ENCODE data around the gene CHST3. TPM values are rescaled to one million over a fixed set of nuclear protein-coding genes. Genes with fewer than 3 reads are reported as not detected.

Gene CHST3
- total and polyA plus RNA-seq, 2 experiments from 2014 or later, result 0.94 to 8.3 TPM

- TF ChIP-seq ZNF462 (CRISPR knock-in tag; IDR thresholded peaks at IDR 0.05), result no peak
- TF ChIP-seq REST (IDR thresholded peaks at IDR 0.05; ENCODE audit: unreplicated experiment), result no peak
Observed at GRCh38 chr10:72038458-72039001, 74.3 kb downstream of the CHST3 start (continued).

- H3K4me2 ChIP-seq, result no peak overlapping the region
Observed at GRCh38 chr10:72039377-72039776, 75.2 kb downstream of the CHST3 start.

More at GRCh38 chr10:72039377-72039776, 75.2 kb downstream of the CHST3 start:
- H3K27ac Mint-ChIP-seq, result no peak overlapping the region
- 0 out of 2 replicates have a peak overlapping the region, but pooled peaks have one; percentile 23 for H2AFZ ChIP-seq
- H3K4me1 ChIP-seq (ENCODE audit: insufficient read depth), result no peaks in the 10 kb centered on the region
- 0 out of 4 replicates have a peak, but pooled peaks of 1 of the 2 experiments have one; percentile 2 for TF ChIP-seq CTCF (conservative IDR thresholded peaks at IDR 0.05; ENCODE audit: low read depth in 2 of 2)
- no peak for TF ChIP-seq JUNB (IDR thresholded peaks at IDR 0.05; ENCODE audit: unreplicated experiment)
- no peak for TF ChIP-seq STAT1 (IDR thresholded peaks at IDR 0.05; ENCODE audit: unreplicated experiment)
- no peak for TF ChIP-seq ZNF114 (CRISPR knock-in tag; IDR thresholded peaks at IDR 0.05)
- H3K36me3 Mint-ChIP-seq (ENCODE audit: low read depth), result no peaks in the 10 kb centered on the region
- no peaks in the 10 kb centered on the region for H3F3A ChIP-seq (replicated peaks; ENCODE audit: low read depth)
- H3K27me3 Mint-ChIP-seq (ENCODE audit: insufficient read depth, low read depth, poor library complexity), result peaks cover 11% of the 10 kb centered on the region
- no peak overlapping the region for H3K4me3 ChIP-seq
- no peaks in the 10 kb centered on the region for H3K9me2 ChIP-seq (ENCODE audit: insufficient read depth)
- no peak overlapping the region for H3K27ac ChIP-seq (ENCODE audit: low read depth)
- no peaks in the 10 kb centered on the region for H3K36me3 ChIP-seq (ENCODE audit: insufficient read depth)
- H3K9me3 Mint-ChIP-seq, result no peaks in the 10 kb centered on the region
- ATAC-seq (no peak), DNase-seq (ENCODE audit: low spot score) (no peak)
- H3K27me3 ChIP-seq (ENCODE audit: insufficient read depth), result no peaks in the 10 kb centered on the region
- peaks cover 25% of the 10 kb centered on the region for H3K4me1 Mint-ChIP-seq
- no peak overlapping the region for H3K4me3 Mint-ChIP-seq
- H3K79me2 ChIP-seq (replicated peaks; ENCODE audit: insufficient read depth), result no peaks in the 10 kb centered on the region
- H4K20me1 ChIP-seq (replicated peaks; ENCODE audit: insufficient read depth), result no peaks in the 10 kb centered on the region

Data from GM23338 (cell line).